ENCODE data around the gene ITGA1.
"Not testable (repeated sequence)": the region's sequence is repeated elsewhere in the genome, so short reads cannot be mapped to it uniquely, and the experiment has no call there.

Gene ITGA1

GRCh38 chr5:52787600-52788504 lies at the start of gene ITGA1, which contains the start of gene PELO:
TSS of gene ITGA1 (plus strand) at chr5:52787916. CDS start at chr5:52788354, 438 bp downstream.
TSS of gene PELO (plus strand) at chr5:52787916. CDS start at chr5:52800395, 12,479 bp downstream.
- H3K27ac ChIP-seq = peak within 1 kb of the TSS; percentile 86
- TF ChIP-seq ZFX (IDR thresholded peaks at IDR 0.05; ENCODE audit: borderline replicate concordance) (no peak), CTCF (IDR thresholded peaks at IDR 0.05) (peak; percentile 53)

- TF ChIP-seq ZFX (IDR thresholded peaks at IDR 0.05; ENCODE audit: borderline replicate concordance) (no peak), CTCF (IDR thresholded peaks at IDR 0.05) (no peak)
- H3K27ac ChIP-seq = no peak overlapping the region
Observed at GRCh38 chr5:52738095-52738506, 49.6 kb upstream of the ITGA1 start.

GRCh38 chr5:52740007-52740406 lies 47.7 kb upstream of the ITGA1 start:
- no peak overlapping the region for H3K27ac ChIP-seq
- no peak for TF ChIP-seq CTCF (IDR thresholded peaks at IDR 0.05)
- TF ChIP-seq ZFX (IDR thresholded peaks at IDR 0.05; ENCODE audit: borderline replicate concordance) = no peak

GRCh38 chr5:52743012-52743411 lies 44.7 kb upstream of the ITGA1 start:
- no peak overlapping the region for H3K27ac ChIP-seq
- TF ChIP-seq ZFX (IDR thresholded peaks at IDR 0.05; ENCODE audit: borderline replicate concordance) = no peak
- no peak for TF ChIP-seq CTCF (IDR thresholded peaks at IDR 0.05)

GRCh38 chr5:52743529-52743928 lies 44.2 kb upstream of the ITGA1 start:
- TF ChIP-seq ZFX (IDR thresholded peaks at IDR 0.05; ENCODE audit: borderline replicate concordance) (no peak), CTCF (IDR thresholded peaks at IDR 0.05) (no peak)
- no peak overlapping the region for H3K27ac ChIP-seq

- TF ChIP-seq ZFX (IDR thresholded peaks at IDR 0.05; ENCODE audit: borderline replicate concordance) (no peak), CTCF (IDR thresholded peaks at IDR 0.05) (no peak)
- H3K27ac ChIP-seq = no peak overlapping the region
Observed at GRCh38 chr5:52743970-52744369, 43.7 kb upstream of the ITGA1 start.

GRCh38 chr5:52744867-52745458 lies 42.8 kb upstream of the ITGA1 start:
- not testable (repeated sequence) for H3K27ac ChIP-seq
